Measurements from ENCODE around the gene KRTAP5-3. TPM values are rescaled to one million over a fixed set of nuclear protein-coding genes. Genes with fewer than 3 reads are reported as not detected.

Gene KRTAP5-3
- total and polyA plus RNA-seq, 9 of the 15 experiments (the other 6 are each of a cell fraction or from before 2014, with no cell fraction given): not detected

DNA sequence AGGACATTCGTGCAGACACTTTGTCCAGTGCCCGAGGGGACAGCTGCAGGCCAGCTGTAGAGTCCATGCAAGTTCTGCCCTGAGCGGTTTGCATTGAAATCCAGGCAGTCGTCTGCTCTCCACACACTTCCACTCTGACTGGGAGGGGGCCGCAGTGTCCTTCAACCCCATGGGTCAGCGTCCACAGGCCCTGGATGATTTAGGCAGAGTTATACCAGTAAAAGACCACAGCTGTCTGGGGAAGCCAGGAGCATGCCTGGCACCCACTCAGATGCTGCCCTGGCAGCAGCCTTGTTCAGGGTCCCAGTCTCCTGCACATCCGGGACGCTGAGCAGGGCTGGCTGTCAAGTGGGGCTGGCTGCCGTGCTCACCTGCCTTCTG, 47.8 kb upstream of the KRTAP5-3 start (continued):
- TF ChIP-seq YY1 (IDR thresholded peaks at IDR 0.05; ENCODE audit: borderline replicate concordance in 1 of 3, control insufficient read depth in 1 of 3, extremely low read depth in 1 of 3, insufficient read depth in 3 of 3, insufficient read length in 1 of 3, insufficient replicate concordance in 2 of 3, low read depth in 1 of 3, low read length in 2 of 3): no peak
- TF ChIP-seq, protein P1, sequence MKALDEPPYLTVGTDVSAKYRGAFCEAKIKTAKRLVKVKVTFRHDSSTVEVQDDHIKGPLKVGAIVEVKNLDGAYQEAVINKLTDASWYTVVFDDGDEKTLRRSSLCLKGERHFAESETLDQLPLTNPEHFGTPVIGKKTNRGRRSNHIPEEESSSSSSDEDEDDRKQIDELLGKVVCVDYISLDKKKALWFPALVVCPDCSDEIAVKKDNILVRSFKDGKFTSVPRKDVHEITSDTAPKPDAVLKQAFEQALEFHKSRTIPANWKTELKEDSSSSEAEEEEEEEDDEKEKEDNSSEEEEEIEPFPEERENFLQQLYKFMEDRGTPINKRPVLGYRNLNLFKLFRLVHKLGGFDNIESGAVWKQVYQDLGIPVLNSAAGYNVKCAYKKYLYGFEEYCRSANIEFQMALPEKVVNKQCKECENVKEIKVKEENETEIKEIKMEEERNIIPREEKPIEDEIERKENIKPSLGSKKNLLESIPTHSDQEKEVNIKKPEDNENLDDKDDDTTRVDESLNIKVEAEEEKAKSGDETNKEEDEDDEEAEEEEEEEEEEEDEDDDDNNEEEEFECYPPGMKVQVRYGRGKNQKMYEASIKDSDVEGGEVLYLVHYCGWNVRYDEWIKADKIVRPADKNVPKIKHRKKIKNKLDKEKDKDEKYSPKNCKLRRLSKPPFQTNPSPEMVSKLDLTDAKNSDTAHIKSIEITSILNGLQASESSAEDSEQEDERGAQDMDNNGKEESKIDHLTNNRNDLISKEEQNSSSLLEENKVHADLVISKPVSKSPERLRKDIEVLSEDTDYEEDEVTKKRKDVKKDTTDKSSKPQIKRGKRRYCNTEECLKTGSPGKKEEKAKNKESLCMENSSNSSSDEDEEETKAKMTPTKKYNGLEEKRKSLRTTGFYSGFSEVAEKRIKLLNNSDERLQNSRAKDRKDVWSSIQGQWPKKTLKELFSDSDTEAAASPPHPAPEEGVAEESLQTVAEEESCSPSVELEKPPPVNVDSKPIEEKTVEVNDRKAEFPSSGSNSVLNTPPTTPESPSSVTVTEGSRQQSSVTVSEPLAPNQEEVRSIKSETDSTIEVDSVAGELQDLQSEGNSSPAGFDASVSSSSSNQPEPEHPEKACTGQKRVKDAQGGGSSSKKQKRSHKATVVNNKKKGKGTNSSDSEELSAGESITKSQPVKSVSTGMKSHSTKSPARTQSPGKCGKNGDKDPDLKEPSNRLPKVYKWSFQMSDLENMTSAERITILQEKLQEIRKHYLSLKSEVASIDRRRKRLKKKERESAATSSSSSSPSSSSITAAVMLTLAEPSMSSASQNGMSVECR (CRISPR knock-in tag; IDR thresholded peaks at IDR 0.05): no peak
- TF ChIP-seq NR2C1 (IDR thresholded peaks at IDR 0.05): no peak
- no peak for TF ChIP-seq NR2C1 (tag; IDR thresholded peaks at IDR 0.05)
- no peak for TF ChIP-seq NCOA6 (IDR thresholded peaks at IDR 0.05)

Data from K562 (cell line).